IPS DF 6.9 (cell line): ENCODE results near the gene PLEKHG4B.

Experiments used
- DNase-seq: peaks from one replicate; pipeline ENCODE4 v3.0.0-alpha.2; 2013; ENCODE audit warnings: low read depth, low spot score
- H3K27ac ChIP-seq: one replicate; pipeline ENCODE4 v1.5.1; 2013; ENCODE audit warnings: low read length, control low read depth
- H3K27me3 ChIP-seq: 2 replicates; pipeline ENCODE4 v1.6.1; 2013; ENCODE audit warnings: mild to moderate bottlenecking, low read length; ENCODE audit not compliant: control insufficient read depth, insufficient read depth
- H3K36me3 ChIP-seq: 2 replicates; pipeline ENCODE4 v1.6.1; 2013; ENCODE audit warnings: low read length; ENCODE audit not compliant: control insufficient read depth, insufficient read depth
- H3K4me1 ChIP-seq: 2 replicates; pipeline ENCODE4 v1.6.1; 2013; ENCODE audit warnings: low read length; ENCODE audit not compliant: control insufficient read depth, insufficient read depth
- H3K4me3 ChIP-seq: 2 replicates; pipeline ENCODE4 v1.5.1; 2013; ENCODE audit warnings: mild to moderate bottlenecking, low read length
- H3K9me3 ChIP-seq: 2 replicates; pipeline ENCODE4 v1.6.1; 2013; ENCODE audit warnings: low read length, inconsistent platforms; ENCODE audit not compliant: control insufficient read depth, insufficient read depth
- WGBS: extraction: QIAGEN DNeasy Blood & Tissue Kit; methylation state at CpG from one replicate; pipeline ENCODE4 v1.1.7; 2013; ENCODE audit warnings: mixed read lengths, missing lambda C conversion rate; ENCODE audit not compliant: insufficient read length, insufficient coverage; 5-methylcytosine and 5-hydroxymethylcytosine counted together

PLEKHG4B gene

DNA sequence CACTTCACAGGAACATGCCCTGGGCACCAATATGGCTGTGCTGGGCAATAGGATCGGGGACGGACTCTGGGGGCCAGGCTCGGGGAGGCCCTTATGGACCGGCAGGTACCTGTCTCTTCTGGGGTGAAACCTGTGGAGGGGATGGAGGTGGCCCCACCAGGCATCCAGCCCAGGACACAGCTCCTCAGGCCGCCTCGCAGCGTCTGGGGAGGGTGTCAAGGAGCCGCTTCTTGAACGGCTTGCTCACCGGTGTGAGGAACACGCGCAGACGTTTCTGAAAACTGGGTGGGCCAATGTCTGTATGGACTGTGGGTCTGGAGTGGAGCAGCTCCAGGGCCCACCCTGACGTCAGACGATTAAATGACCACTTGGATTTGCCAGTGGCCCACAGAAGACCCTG lies 45.8 kb downstream of the PLEKHG4B start:
- Histone ChIP-seq H3K36me3 (peaks cover 21% of the 10 kb centered on the region), H3K27me3 (no peaks in the 10 kb centered on the region), H3K9me3 (no peaks in the 10 kb centered on the region), H3K4me1 (peaks cover 2% of the 10 kb centered on the region), H3K27ac (no peak overlapping the region), H3K4me3 (no peak overlapping the region)
- no peak for DNase-seq
- no CpG with 5 or more reads among the region's 15 CpGs for WGBS

GRCh38 chr5:138936-139335 lies 47.0 kb downstream of the PLEKHG4B start:
- H3K27ac ChIP-seq: no peak overlapping the region
- no peak for DNase-seq
- H3K36me3 ChIP-seq: peaks cover 28% of the 10 kb centered on the region
- no CpG with 5 or more reads among the region's 12 CpGs for WGBS
- H3K4me1 ChIP-seq: peaks cover 2% of the 10 kb centered on the region
- H3K9me3 ChIP-seq: no peaks in the 10 kb centered on the region
- H3K4me3 ChIP-seq: no peak overlapping the region
- no peaks in the 10 kb centered on the region for H3K27me3 ChIP-seq

- H3K27me3 ChIP-seq: no peaks in the 10 kb centered on the region
- no peak overlapping the region for H3K4me3 ChIP-seq
- H3K4me1 ChIP-seq: peaks cover 2% of the 10 kb centered on the region
- no peaks in the 10 kb centered on the region for H3K9me3 ChIP-seq
- WGBS: no CpG with 5 or more reads among the region's 36 CpGs
- no peak for DNase-seq
- H3K36me3 ChIP-seq: peaks cover 28% of the 10 kb centered on the region
- H3K27ac ChIP-seq: no peak overlapping the region
Observed at GRCh38 chr5:139579-140442, 47.8 kb downstream of the PLEKHG4B start.

GRCh38 chr5:140443-140829 lies 48.5 kb downstream of the PLEKHG4B start:
- H3K27ac ChIP-seq: no peak overlapping the region
- DNase-seq: no peak
- H3K4me3 ChIP-seq: no peak overlapping the region
- H3K9me3 ChIP-seq: no peaks in the 10 kb centered on the region
- peaks cover 30% of the 10 kb centered on the region for H3K36me3 ChIP-seq
- no peaks in the 10 kb centered on the region for H3K27me3 ChIP-seq
- peaks cover 2% of the 10 kb centered on the region for H3K4me1 ChIP-seq
- no CpG with 5 or more reads among the region's 7 CpGs for WGBS

GRCh38 chr5:141211-141610 lies 49.2 kb downstream of the PLEKHG4B start:
- no peak overlapping the region for H3K4me3 ChIP-seq
- no CpG with 5 or more reads among the region's 13 CpGs for WGBS

DNA sequence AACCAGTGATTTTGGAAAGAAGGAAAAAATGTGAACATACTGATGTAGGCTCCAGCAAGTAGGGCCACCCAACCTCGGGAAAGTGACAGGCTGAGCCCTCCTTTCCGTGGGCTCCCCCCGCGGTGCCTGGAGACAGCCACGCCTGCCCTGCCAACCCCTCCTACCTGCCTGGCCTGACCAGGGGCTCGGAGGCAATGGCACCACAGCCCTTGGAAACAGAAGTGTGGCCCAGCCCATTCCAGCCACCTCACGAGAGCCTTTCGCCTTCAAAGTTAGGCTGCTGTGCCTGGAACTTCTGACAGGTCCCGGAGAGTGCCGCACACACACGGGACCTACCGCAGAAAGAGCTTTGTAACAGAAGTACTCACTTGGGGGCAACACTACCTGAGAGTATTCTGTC lies 49.8 kb downstream of the PLEKHG4B start:
- no CpG with 5 or more reads among the region's 12 CpGs for WGBS
- H3K4me1 ChIP-seq: peaks cover 2% of the 10 kb centered on the region
- DNase-seq: no peak
- H3K36me3 ChIP-seq: peaks cover 37% of the 10 kb centered on the region
- H3K4me3 ChIP-seq: no peak overlapping the region
- H3K27ac ChIP-seq: no peak overlapping the region
- 0 out of 2 replicates have a peak, but pooled peaks cover under 1% of the 10 kb centered on the region for H3K9me3 ChIP-seq
- H3K27me3 ChIP-seq: no peaks in the 10 kb centered on the region

More at GRCh38 chr5:141211-141610, 49.2 kb downstream of the PLEKHG4B start:
- Histone ChIP-seq H3K4me1 (peaks cover 2% of the 10 kb centered on the region), H3K9me3 (no peaks in the 10 kb centered on the region), H3K36me3 (peaks cover 35% of the 10 kb centered on the region), H3K27ac (no peak overlapping the region), H3K27me3 (no peaks in the 10 kb centered on the region)
- no peak for DNase-seq

DNA sequence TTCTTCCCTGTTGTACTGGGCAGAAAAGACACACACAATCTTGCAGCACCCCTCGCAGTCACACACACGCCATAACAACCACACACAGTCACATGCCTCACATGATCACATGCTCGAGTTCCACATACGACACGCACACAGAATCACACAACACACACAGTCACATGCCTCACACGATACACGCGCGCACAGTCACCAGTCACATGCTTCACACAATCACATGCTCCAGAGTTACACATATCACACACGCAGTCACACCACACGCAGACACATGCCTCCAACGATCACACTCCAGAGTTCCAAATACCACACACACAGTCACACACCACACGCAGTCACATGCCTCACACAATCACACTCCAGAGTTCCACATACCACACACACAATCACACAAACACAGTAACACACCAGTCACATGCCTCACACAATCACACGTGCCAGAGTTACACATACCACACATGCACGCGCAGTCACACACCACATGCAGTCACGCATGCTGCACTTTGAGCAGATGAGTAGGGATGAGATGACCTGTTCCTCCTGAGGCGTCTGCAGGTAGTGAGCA lies 50.4 kb downstream of the PLEKHG4B start:
- H3K36me3 ChIP-seq: peaks cover 42% of the 10 kb centered on the region
- peaks cover 2% of the 10 kb centered on the region for H3K4me1 ChIP-seq
- H3K4me3 ChIP-seq: no peak overlapping the region
- H3K27me3 ChIP-seq: no peaks in the 10 kb centered on the region
- DNase-seq: no peak
- H3K27ac ChIP-seq: no peak overlapping the region
- H3K9me3 ChIP-seq: peaks cover 3% of the 10 kb centered on the region; the same call in 1 of the 2 replicates
- 100% methylated on average over 1 of the region's 18 CpGs for WGBS

- H3K27ac ChIP-seq: no peak overlapping the region
- peaks cover 3% of the 10 kb centered on the region; the same call in 1 of the 2 replicates for H3K9me3 ChIP-seq
- peaks cover 2% of the 10 kb centered on the region for H3K4me1 ChIP-seq
- WGBS: no CpG with 5 or more reads among the region's 17 CpGs
- H3K27me3 ChIP-seq: no peaks in the 10 kb centered on the region
- no peak for DNase-seq
- H3K4me3 ChIP-seq: no peak overlapping the region
- peaks cover 43% of the 10 kb centered on the region for H3K36me3 ChIP-seq
Observed at GRCh38 chr5:143041-143440, 51.1 kb downstream of the PLEKHG4B start.

- DNase-seq: no peak
- no peaks in the 10 kb centered on the region for H3K4me1 ChIP-seq
- H3K27me3 ChIP-seq: no peaks in the 10 kb centered on the region
- no peak overlapping the region for H3K4me3 ChIP-seq
- WGBS: no CpG with 5 or more reads among the region's 8 CpGs
- no peak overlapping the region for H3K27ac ChIP-seq
- peaks cover 3% of the 10 kb centered on the region; the same call in 1 of the 2 replicates for H3K9me3 ChIP-seq
- peaks cover 37% of the 10 kb centered on the region for H3K36me3 ChIP-seq
Observed at GRCh38 chr5:144941-145340, 53.0 kb downstream of the PLEKHG4B start.

DNA sequence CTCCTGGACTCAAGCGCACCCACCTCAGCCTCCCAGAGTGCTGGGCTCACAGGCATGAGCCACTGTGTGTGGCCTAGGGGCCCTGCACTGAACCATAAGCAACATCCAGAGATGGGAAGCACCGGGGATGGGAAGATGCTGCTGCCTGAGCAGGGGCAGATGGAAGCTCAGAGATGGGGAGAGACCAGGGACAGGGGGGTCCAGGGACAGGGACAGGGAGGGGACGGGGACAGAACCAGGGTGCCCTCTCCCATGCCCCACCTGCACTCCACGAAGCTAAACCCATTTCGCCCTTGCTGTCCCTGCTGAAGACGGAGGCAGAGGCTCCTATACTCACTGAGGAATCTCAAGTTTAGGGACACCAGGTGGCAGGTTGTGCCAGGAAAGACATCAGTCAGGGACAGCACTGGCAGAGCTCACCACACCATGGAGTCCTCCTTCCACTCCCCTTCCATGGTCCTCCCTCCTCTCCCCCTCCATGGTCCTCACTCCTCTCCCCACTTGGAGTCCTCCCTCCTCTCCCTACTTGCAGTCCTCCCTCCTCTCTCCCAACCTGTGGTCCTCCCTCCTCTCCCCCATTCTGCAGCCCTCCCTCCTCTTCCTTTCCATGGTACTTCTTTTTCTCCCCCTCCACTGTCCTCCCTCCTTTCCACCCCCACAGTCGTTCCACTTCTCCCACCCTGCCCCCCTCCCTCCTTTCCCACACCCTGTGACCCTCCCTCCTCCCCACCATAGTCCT lies 53.8 kb downstream of the PLEKHG4B start:
- no CpG with 5 or more reads among the region's 7 CpGs for WGBS
- Histone ChIP-seq H3K4me3 (no peak overlapping the region), H3K27ac (no peak overlapping the region), H3K27me3 (no peaks in the 10 kb centered on the region), H3K9me3 (peaks cover 3% of the 10 kb centered on the region; the same call in 1 of the 2 replicates), H3K36me3 (peaks cover 31% of the 10 kb centered on the region), H3K4me1 (no peaks in the 10 kb centered on the region)
- no peak for DNase-seq
